DND-41 (cell line): ENCODE measurements around the gene DBNDD1.

Source experiments
- EZH2 ChIP-seq: IDR thresholded peaks from 3 replicates; pipeline ENCODE4 v1.6.1; 2012; ENCODE audit warnings: borderline replicate concordance, low read depth, mild to moderate bottlenecking, moderate library complexity, low read length, inconsistent platforms; ENCODE audit not compliant: severe bottlenecking
- TF ChIP-seq, protein P1 (sequence below): IDR thresholded peaks from 2 replicates; pipeline ENCODE4 v1.5.1; 2012; ENCODE audit warnings: borderline replicate concordance, low read length, moderate library complexity, mild to moderate bottlenecking; ENCODE audit not compliant: poor library complexity, severe bottlenecking; ENCODE audit errors: extremely low read depth

DNA sequence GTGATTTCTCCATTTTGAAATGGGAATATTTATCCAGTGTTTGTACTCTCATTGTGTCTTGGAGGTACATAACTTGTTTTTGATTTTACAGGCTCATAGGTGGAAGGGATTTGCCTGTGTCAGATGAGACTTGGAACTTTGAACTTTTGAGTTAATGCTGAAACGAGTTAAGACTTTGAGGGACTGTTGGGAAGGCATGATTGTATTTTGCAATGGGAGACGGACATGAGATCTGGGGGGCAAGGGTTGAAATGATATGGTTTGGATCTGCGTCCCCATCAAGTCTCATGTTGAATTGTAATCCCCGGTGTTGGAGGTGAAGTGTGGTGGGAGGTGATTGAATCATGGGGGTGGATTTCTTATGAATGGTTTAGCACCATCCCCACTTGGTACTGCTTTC is 36.1 kb upstream of the DBNDD1 start:
- TF ChIP-seq, protein P1, sequence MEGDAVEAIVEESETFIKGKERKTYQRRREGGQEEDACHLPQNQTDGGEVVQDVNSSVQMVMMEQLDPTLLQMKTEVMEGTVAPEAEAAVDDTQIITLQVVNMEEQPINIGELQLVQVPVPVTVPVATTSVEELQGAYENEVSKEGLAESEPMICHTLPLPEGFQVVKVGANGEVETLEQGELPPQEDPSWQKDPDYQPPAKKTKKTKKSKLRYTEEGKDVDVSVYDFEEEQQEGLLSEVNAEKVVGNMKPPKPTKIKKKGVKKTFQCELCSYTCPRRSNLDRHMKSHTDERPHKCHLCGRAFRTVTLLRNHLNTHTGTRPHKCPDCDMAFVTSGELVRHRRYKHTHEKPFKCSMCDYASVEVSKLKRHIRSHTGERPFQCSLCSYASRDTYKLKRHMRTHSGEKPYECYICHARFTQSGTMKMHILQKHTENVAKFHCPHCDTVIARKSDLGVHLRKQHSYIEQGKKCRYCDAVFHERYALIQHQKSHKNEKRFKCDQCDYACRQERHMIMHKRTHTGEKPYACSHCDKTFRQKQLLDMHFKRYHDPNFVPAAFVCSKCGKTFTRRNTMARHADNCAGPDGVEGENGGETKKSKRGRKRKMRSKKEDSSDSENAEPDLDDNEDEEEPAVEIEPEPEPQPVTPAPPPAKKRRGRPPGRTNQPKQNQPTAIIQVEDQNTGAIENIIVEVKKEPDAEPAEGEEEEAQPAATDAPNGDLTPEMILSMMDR, result no peak
- no peak for TF ChIP-seq EZH2
